HL-60 (cell line): Measurements from ENCODE around the gene MAOA.

Source experiments
- POLR2AphosphoS5 ChIP-seq: IDR thresholded peaks from 2 replicates; pipeline ENCODE4 v1.6.1; 2012; ENCODE audit warnings: low read depth
- SPI1 ChIP-seq: IDR thresholded peaks from 2 replicates; pipeline ENCODE4 v1.6.1; 2012; ENCODE audit warnings: low read depth, mild to moderate bottlenecking, borderline replicate concordance
- TF ChIP-seq, protein P1 (sequence below): IDR thresholded peaks from one replicate; pipeline ENCODE4 v1.5.1; 2011; ENCODE audit warnings: low read length, control low read depth, inconsistent platforms; ENCODE audit not compliant: insufficient read depth
- TF ChIP-seq, protein P2 (sequence below): IDR thresholded peaks from 2 replicates; pipeline ENCODE4 v1.6.1; 2012; ENCODE audit warnings: low read depth; ENCODE audit not compliant: insufficient replicate concordance

GRCh38 chrX:43629229-43629628 lies 26.9 kb upstream of the MAOA start:
- TF ChIP-seq, protein P1, sequence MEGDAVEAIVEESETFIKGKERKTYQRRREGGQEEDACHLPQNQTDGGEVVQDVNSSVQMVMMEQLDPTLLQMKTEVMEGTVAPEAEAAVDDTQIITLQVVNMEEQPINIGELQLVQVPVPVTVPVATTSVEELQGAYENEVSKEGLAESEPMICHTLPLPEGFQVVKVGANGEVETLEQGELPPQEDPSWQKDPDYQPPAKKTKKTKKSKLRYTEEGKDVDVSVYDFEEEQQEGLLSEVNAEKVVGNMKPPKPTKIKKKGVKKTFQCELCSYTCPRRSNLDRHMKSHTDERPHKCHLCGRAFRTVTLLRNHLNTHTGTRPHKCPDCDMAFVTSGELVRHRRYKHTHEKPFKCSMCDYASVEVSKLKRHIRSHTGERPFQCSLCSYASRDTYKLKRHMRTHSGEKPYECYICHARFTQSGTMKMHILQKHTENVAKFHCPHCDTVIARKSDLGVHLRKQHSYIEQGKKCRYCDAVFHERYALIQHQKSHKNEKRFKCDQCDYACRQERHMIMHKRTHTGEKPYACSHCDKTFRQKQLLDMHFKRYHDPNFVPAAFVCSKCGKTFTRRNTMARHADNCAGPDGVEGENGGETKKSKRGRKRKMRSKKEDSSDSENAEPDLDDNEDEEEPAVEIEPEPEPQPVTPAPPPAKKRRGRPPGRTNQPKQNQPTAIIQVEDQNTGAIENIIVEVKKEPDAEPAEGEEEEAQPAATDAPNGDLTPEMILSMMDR: no peak
- TF ChIP-seq, protein P2, sequence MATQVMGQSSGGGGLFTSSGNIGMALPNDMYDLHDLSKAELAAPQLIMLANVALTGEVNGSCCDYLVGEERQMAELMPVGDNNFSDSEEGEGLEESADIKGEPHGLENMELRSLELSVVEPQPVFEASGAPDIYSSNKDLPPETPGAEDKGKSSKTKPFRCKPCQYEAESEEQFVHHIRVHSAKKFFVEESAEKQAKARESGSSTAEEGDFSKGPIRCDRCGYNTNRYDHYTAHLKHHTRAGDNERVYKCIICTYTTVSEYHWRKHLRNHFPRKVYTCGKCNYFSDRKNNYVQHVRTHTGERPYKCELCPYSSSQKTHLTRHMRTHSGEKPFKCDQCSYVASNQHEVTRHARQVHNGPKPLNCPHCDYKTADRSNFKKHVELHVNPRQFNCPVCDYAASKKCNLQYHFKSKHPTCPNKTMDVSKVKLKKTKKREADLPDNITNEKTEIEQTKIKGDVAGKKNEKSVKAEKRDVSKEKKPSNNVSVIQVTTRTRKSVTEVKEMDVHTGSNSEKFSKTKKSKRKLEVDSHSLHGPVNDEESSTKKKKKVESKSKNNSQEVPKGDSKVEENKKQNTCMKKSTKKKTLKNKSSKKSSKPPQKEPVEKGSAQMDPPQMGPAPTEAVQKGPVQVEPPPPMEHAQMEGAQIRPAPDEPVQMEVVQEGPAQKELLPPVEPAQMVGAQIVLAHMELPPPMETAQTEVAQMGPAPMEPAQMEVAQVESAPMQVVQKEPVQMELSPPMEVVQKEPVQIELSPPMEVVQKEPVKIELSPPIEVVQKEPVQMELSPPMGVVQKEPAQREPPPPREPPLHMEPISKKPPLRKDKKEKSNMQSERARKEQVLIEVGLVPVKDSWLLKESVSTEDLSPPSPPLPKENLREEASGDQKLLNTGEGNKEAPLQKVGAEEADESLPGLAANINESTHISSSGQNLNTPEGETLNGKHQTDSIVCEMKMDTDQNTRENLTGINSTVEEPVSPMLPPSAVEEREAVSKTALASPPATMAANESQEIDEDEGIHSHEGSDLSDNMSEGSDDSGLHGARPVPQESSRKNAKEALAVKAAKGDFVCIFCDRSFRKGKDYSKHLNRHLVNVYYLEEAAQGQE: no peak
- TF ChIP-seq SPI1: no peak
- TF ChIP-seq POLR2AphosphoS5: no peak
